GM12892 (cell line): ENCODE data around the gene DCLK3.

Experiments
- POLR2A ChIP-seq: IDR thresholded peaks from 2 replicates; pipeline ENCODE4 v1.6.1; 2011; ENCODE audit warnings: low read depth, low read length, control low read depth
- TAF1 ChIP-seq: IDR thresholded peaks from 2 replicates; pipeline ENCODE4 v1.6.1; 2011; ENCODE audit warnings: low read depth, mild to moderate bottlenecking, control low read depth, low read length, borderline replicate concordance

DNA sequence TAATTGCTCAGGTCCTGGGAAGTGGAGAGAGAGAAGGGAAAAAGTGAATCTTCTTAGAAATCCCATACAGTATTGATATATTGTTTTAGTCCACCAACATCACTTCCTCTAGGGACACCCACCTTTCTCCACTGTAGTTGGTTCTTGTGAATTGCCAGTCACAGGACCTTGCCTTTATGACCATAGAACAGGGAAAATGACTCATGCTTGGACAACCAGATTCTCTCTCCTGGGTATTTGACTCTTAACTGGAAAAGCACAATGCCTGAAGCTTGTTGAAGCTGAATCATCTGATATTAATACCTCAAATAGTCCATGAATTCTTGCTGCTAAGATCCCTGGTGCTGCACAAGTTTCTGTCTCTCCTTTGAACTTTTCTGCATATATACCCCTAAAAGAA lies 32.5 kb upstream of the DCLK3 start:
- no peak for TF ChIP-seq TAF1
- TF ChIP-seq POLR2A: no peak
